ENCODE data around the gene LCE1B. TPM values are rescaled to one million over a fixed set of nuclear protein-coding genes. Genes with fewer than 3 reads are reported as not detected.

The LCE1B gene
- total and polyA plus RNA-seq, 8 donors, result not detected

GRCh38 chr1:152824964-152825363 lies 13.2 kb downstream of the LCE1B start:
- Histone ChIP-seq H3K4me1 (no peaks in the 10 kb centered on the region), H3K9me3 (no peaks in the 10 kb centered on the region), H3K4me3 (no peak overlapping the region), H3K27ac (no peak overlapping the region), H3K36me3 (no peaks in the 10 kb centered on the region), H3K27me3 (peaks cover 0 to 5% (median 0%) of the 10 kb centered on the region in 4 donors)
- no peak for TF ChIP-seq CTCF (IDR thresholded peaks at IDR 0.05)
- intact Hi-C loops (cut with DNase I), result no loop called here
- ATAC-seq, result no peak
- no peak for FAIRE-seq
- no peak for DNase-seq

- H3K27ac ChIP-seq, result no peak within 1 kb of the TSS
- no peaks in the 10 kb centered on the region for H3K4me1 ChIP-seq
- ATAC-seq (no peak), DNase-seq (no peak), FAIRE-seq (no peak)
- WGBS, 2 donors, result 46 to 67% methylated on average over 2 of the region's 2 CpGs
- H3K36me3 ChIP-seq, result no peaks in the 10 kb centered on the region
- TF ChIP-seq CTCF (IDR thresholded peaks at IDR 0.05), result no peak
- H3K27me3 ChIP-seq, result peaks cover 0 to 5% (median 0%) of the 10 kb centered on the region in 4 donors
- no peaks in the 10 kb centered on the region for H3K9me3 ChIP-seq
- intact Hi-C loops (cut with DNase I), result no loop called here
- no peak within 1 kb of the TSS for H3K4me3 ChIP-seq
Observed at GRCh38 chr1:152827173-152827572, 15.4 kb downstream of the LCE1B start, which contains the start of gene LCE1A. TSS of gene LCE1A (plus strand) at chr1:152827473. CDS start at chr1:152827473, 0 bp downstream.

GRCh38 chr1:152836870-152837269 lies 25.1 kb downstream of the LCE1B start:
- no peaks in the 10 kb centered on the region for H3K27me3 ChIP-seq
- ATAC-seq, result no peak

GRCh38 chr1:152842556-152842955 lies 30.8 kb downstream of the LCE1B start, which contains the start of gene LCE6A:
TSS of gene LCE6A (plus strand) at chr1:152842856. CDS start at chr1:152843521, 665 bp downstream.
- ATAC-seq, result no peak
- no peak within 1 kb of the TSS for H3K4me3 ChIP-seq
- no peak for FAIRE-seq
- TF ChIP-seq CTCF (IDR thresholded peaks at IDR 0.05), result no peak
- H3K27ac ChIP-seq, result no peak within 1 kb of the TSS
- no peaks in the 10 kb centered on the region for H3K27me3 ChIP-seq
- no peaks in the 10 kb centered on the region for H3K36me3 ChIP-seq
- no peaks in the 10 kb centered on the region for H3K9me3 ChIP-seq
- no peak for DNase-seq
- WGBS, 2 donors, result 70 to 75% methylated on average over 3 of the region's 3 CpGs
- intact Hi-C loops (cut with DNase I), result no loop called here
- H3K4me1 ChIP-seq, result no peaks in the 10 kb centered on the region

More at GRCh38 chr1:152836870-152837269, 25.1 kb downstream of the LCE1B start:
- Histone ChIP-seq H3K27ac (no peak overlapping the region), H3K4me1 (no peaks in the 10 kb centered on the region), H3K4me3 (no peak overlapping the region), H3K36me3 (no peaks in the 10 kb centered on the region), H3K9me3 (no peaks in the 10 kb centered on the region)
- intact Hi-C loops (cut with DNase I), result no loop called here
- TF ChIP-seq CTCF (IDR thresholded peaks at IDR 0.05), result no peak
- 29 to 32% methylated on average over 2 of the region's 2 CpGs for WGBS, 2 donors
- no peak for FAIRE-seq
- no peak for DNase-seq

- DNase-seq (no peak), ATAC-seq (no peak), FAIRE-seq (no peak)
- TF ChIP-seq CTCF (IDR thresholded peaks at IDR 0.05), result no peak
- no peaks in the 10 kb centered on the region for H3K36me3 ChIP-seq
- H3K9me3 ChIP-seq, result no peaks in the 10 kb centered on the region
- no peak overlapping the region for H3K4me3 ChIP-seq
- intact Hi-C loops (cut with DNase I), result no loop called here
- H3K27ac ChIP-seq, result no peak overlapping the region
- 24 to 29% methylated on average over 2 of the region's 2 CpGs for WGBS, 2 donors
- H3K4me1 ChIP-seq, result no peaks in the 10 kb centered on the region
- H3K27me3 ChIP-seq, result no peaks in the 10 kb centered on the region
Observed at GRCh38 chr1:152855661-152856060, 43.9 kb downstream of the LCE1B start.

Data from pancreas (tissue), 10 donors.